ENCODE measurements around the gene HEMK1.

- TF ChIP-seq CTCF (IDR thresholded peaks at IDR 0.05) (no peak), POLR2A (IDR thresholded peaks at IDR 0.05) (no peak)
Observed at GRCh38 chr3:50545781-50546180, 23.5 kb upstream of the HEMK1 start.

Data from esophagus squamous epithelium (tissue), 4 donors.